ENCODE measurements around the gene AMT. TPM values are rescaled to one million over a fixed set of nuclear protein-coding genes. Genes with fewer than 3 reads are reported as not detected.

The AMT gene
- total RNA-seq, 2 experiments from 2014 or later: 3.8 to 4.7 TPM

GRCh38 chr3:49386056-49386756 lies 36.1 kb downstream of the AMT start:
- peaks cover 22% of the 10 kb centered on the region for H3K36me3 Mint-ChIP-seq (ENCODE audit: low read depth)
- peaks cover 27% of the 10 kb centered on the region for H3K4me1 Mint-ChIP-seq (ENCODE audit: low read depth)
- H3K9me3 Mint-ChIP-seq (ENCODE audit: insufficient read depth): no peaks in the 10 kb centered on the region
- H3K27ac Mint-ChIP-seq: no peak overlapping the region
- POLR2A ChIA-PET: no interaction called here
- ATAC-seq: no peak
- CTCF ChIA-PET: interaction anchor here (0.8 kb wide), 1 partner anchor 46 kb away, joined by 3 read pairs; the partner anchor contains the start of gene USP4
- H3K27me3 Mint-ChIP-seq (ENCODE audit: low read depth): no peaks in the 10 kb centered on the region
- H3K4me3 Mint-ChIP-seq: no peak overlapping the region
- DNase-seq: no peak

- H3K4me3 Mint-ChIP-seq: no peak overlapping the region
- no peak for DNase-seq
- POLR2A ChIA-PET: no interaction called here
These were observed 36.7 kb downstream of the AMT start for GRCh38 chr3:49385617-49386016.

GRCh38 chr3:49383387-49383786 lies 38.9 kb downstream of the AMT start:
- ATAC-seq (no peak), DNase-seq (no peak)
- CTCF ChIA-PET: no interaction called here
- no peak overlapping the region for H3K27ac Mint-ChIP-seq
- H3K27me3 Mint-ChIP-seq (ENCODE audit: low read depth): no peaks in the 10 kb centered on the region
- POLR2A ChIA-PET: no interaction called here
- no peaks in the 10 kb centered on the region for H3K9me3 Mint-ChIP-seq (ENCODE audit: insufficient read depth)
- H3K4me1 Mint-ChIP-seq (ENCODE audit: low read depth): peaks cover 33% of the 10 kb centered on the region
- H3K4me3 Mint-ChIP-seq: no peak overlapping the region
- H3K36me3 Mint-ChIP-seq (ENCODE audit: low read depth): peaks cover 31% of the 10 kb centered on the region

More at GRCh38 chr3:49385617-49386016, 36.7 kb downstream of the AMT start:
- H3K36me3 Mint-ChIP-seq (ENCODE audit: low read depth): peaks cover 22% of the 10 kb centered on the region
- H3K27ac Mint-ChIP-seq: no peak overlapping the region
- H3K4me1 Mint-ChIP-seq (ENCODE audit: low read depth): peaks cover 27% of the 10 kb centered on the region
- CTCF ChIA-PET: interaction anchor here (0.8 kb wide), 1 partner anchor 46 kb away, joined by 3 read pairs; the partner anchor contains the start of gene USP4
- H3K27me3 Mint-ChIP-seq (ENCODE audit: low read depth): no peaks in the 10 kb centered on the region
- ATAC-seq: no peak
- no peaks in the 10 kb centered on the region for H3K9me3 Mint-ChIP-seq (ENCODE audit: insufficient read depth)

- CTCF ChIA-PET: interaction anchor here (1.0 to 1.8 kb wide), 3 partner anchors 19 to 38 kb away, joined by 3 to 5 read pairs (median 4); partner anchors contain the start of gene USP4
- H3K4me1 Mint-ChIP-seq (ENCODE audit: low read depth): peaks cover 27% of the 10 kb centered on the region
- no peaks in the 10 kb centered on the region for H3K27me3 Mint-ChIP-seq (ENCODE audit: low read depth)
- H3K9me3 Mint-ChIP-seq (ENCODE audit: insufficient read depth): no peaks in the 10 kb centered on the region
- H3K36me3 Mint-ChIP-seq (ENCODE audit: low read depth): peaks cover 50% of the 10 kb centered on the region
- ATAC-seq (no peak), DNase-seq (no peak)
- H3K4me3 Mint-ChIP-seq: no peak overlapping the region
- H3K27ac Mint-ChIP-seq: peak overlapping the region; percentile 20
- POLR2A ChIA-PET: no interaction called here
These were observed 43.9 kb downstream of the AMT start for GRCh38 chr3:49378249-49378895.

- ChIA-PET CTCF (interaction anchor here (0.6 to 1.8 kb wide), 5 partner anchors 18 to 297 kb away, joined by 3 to 5 read pairs (median 4); partner anchors contain the start of gene USP4), POLR2A (interaction anchor here (0.6 to 0.7 kb wide), 2 partner anchors 13 to 15 kb away, joined by 3 to 4 read pairs; no protein-coding TSS in a partner anchor)
- Mint-ChIP-seq H3K9me3 (ENCODE audit: insufficient read depth) (no peaks in the 10 kb centered on the region), H3K36me3 (ENCODE audit: low read depth) (peaks cover 56% of the 10 kb centered on the region), H3K27me3 (ENCODE audit: low read depth) (no peaks in the 10 kb centered on the region), H3K4me1 (ENCODE audit: low read depth) (peaks cover 28% of the 10 kb centered on the region), H3K27ac (peak overlapping the region; percentile 83), H3K4me3 (no peak overlapping the region)
- peak; percentile 76 for DNase-seq
- peak; percentile 88 for ATAC-seq
These were observed 44.8 kb downstream of the AMT start for GRCh38 chr3:49377483-49377882.

GRCh38 chr3:49371946-49372345 lies 50.3 kb downstream of the AMT start:
- H3K36me3 Mint-ChIP-seq (ENCODE audit: low read depth): peaks cover 61% of the 10 kb centered on the region
- no peak overlapping the region for H3K4me3 Mint-ChIP-seq
- ChIA-PET CTCF (no interaction called here), POLR2A (interaction anchor here (0.6 to 1.1 kb wide), 2 partner anchors 10 to 32 kb away, joined by 3 read pairs; partner anchors contain the start of gene USP4)
- no peak for ATAC-seq
- H3K27me3 Mint-ChIP-seq (ENCODE audit: low read depth): no peaks in the 10 kb centered on the region
- H3K9me3 Mint-ChIP-seq (ENCODE audit: insufficient read depth): no peaks in the 10 kb centered on the region
- H3K4me1 Mint-ChIP-seq (ENCODE audit: low read depth): peaks cover 22% of the 10 kb centered on the region
- no peak overlapping the region for H3K27ac Mint-ChIP-seq
- no peak for DNase-seq

- H3K36me3 Mint-ChIP-seq (ENCODE audit: low read depth): peaks cover 69% of the 10 kb centered on the region
- H3K4me1 Mint-ChIP-seq (ENCODE audit: low read depth): peaks cover 23% of the 10 kb centered on the region
- ATAC-seq (no peak), DNase-seq (no peak)
- H3K9me3 Mint-ChIP-seq (ENCODE audit: insufficient read depth): no peaks in the 10 kb centered on the region
- H3K4me3 Mint-ChIP-seq: no peak overlapping the region
- ChIA-PET POLR2A (interaction anchor here (1.1 to 1.9 kb wide), 2 partner anchors 9 to 41 kb away, joined by 3 to 5 read pairs; partner anchors contain the start of gene RHOA), CTCF (no interaction called here)
- H3K27me3 Mint-ChIP-seq (ENCODE audit: low read depth): no peaks in the 10 kb centered on the region
- H3K27ac Mint-ChIP-seq: peak overlapping the region; percentile 44
These were observed 51.5 kb downstream of the AMT start for GRCh38 chr3:49370585-49371290.

Other genes starting within 250 kb of the AMT start
- 10 to 100 TPM; 10.4 to 11.1 TPM for gene C3orf62, start 145.2 kb downstream of the AMT start, total RNA-seq
- gene USP4, start 82.4 kb downstream of the AMT start, total RNA-seq: 10 to 100 TPM; 72.1 to 74.0 TPM
- gene GPX1, start 64.1 kb downstream of the AMT start, total RNA-seq: 100 to 1,000 TPM; 115 to 119 TPM
- 100 to 1,000 TPM; 518 to 520 TPM for gene RHOA, start 10.5 kb downstream of the AMT start, total RNA-seq
- 10 to 100 TPM; 19.6 to 25.2 TPM for gene TCTA, start 10.1 kb downstream of the AMT start, total RNA-seq
- gene NICN1, start 6.9 kb upstream of the AMT start, total RNA-seq: 10 to 100 TPM; 23.2 to 25.7 TPM
- 10 to 100 TPM; 18.8 to 19.7 TPM for gene DAG1, start 47.8 kb upstream of the AMT start, total RNA-seq
- gene BSN, start 132.0 kb upstream of the AMT start, total RNA-seq: under 1 TPM; 0.05 to 0.34 TPM

Data from activated CD8-positive, alpha-beta T cell treated with anti-CD3 and anti-CD28 coated beads, Interleukin-2, amount 10 ng/mL, durations not matched to agents 7 days and 5 days (primary cell).